HFFc6 (cell line): ENCODE results near the gene PGLYRP3. TPM values are rescaled to one million over a fixed set of nuclear protein-coding genes. Genes with fewer than 3 reads are reported as not detected.
A peak's percentile ranks its signal among the peaks of the same experiment; 100 is the strongest.

Experiments used
- DNase-seq: peaks from one replicate; pipeline ENCODE4 v3.0.0-alpha.2; 2018
- H3K27ac Mint-ChIP-seq: 2 replicates; pipeline ENCODE4 v1.8.0; 2020; ENCODE audit warnings: mild to moderate bottlenecking, mixed read lengths
- H3K27me3 Mint-ChIP-seq: 2 replicates; pipeline ENCODE4 v1.8.0; 2021; ENCODE audit warnings: mild to moderate bottlenecking, moderate library complexity, mixed read lengths; ENCODE audit not compliant: insufficient read depth
- H3K36me3 Mint-ChIP-seq: 2 replicates; pipeline ENCODE4 v1.8.0; 2021; ENCODE audit warnings: low read depth, mixed read lengths
- H3K4me1 Mint-ChIP-seq: 2 replicates; pipeline ENCODE4 v1.8.0; 2020; ENCODE audit warnings: low read depth, mixed read lengths
- H3K4me3 Mint-ChIP-seq: 2 replicates; pipeline ENCODE4 v1.8.0; 2020; ENCODE audit warnings: mild to moderate bottlenecking, moderate library complexity, mixed read lengths
- H3K9me3 Mint-ChIP-seq: 2 replicates; pipeline ENCODE4 v1.8.0; 2020; ENCODE audit warnings: mild to moderate bottlenecking, mixed read lengths
- total RNA-seq, 6 experiments: library from RNA; stranded (reverse); fragmentation: NEBNext Ultra II Directional; extraction: Animal tissue kit (Norgen Biotek cat#: 25700); gene quantifications; 2 replicates in 1 of 6; 3 replicates in 5 of 6; pipeline ENCODE4 v1.2.3, GENCODE V29; 2021
- TF ChIP-seq, protein P1 (sequence below): fragments of 200-600 bp; sonication (generic); IDR thresholded peaks from 2 replicates; pipeline ENCODE4 v1.5.0; 2021; ENCODE audit warnings: antibody characterized with exemption, mild to moderate bottlenecking

The PGLYRP3 gene
- total RNA-seq, 6 experiments from 2014 or later, result not detected

DNA sequence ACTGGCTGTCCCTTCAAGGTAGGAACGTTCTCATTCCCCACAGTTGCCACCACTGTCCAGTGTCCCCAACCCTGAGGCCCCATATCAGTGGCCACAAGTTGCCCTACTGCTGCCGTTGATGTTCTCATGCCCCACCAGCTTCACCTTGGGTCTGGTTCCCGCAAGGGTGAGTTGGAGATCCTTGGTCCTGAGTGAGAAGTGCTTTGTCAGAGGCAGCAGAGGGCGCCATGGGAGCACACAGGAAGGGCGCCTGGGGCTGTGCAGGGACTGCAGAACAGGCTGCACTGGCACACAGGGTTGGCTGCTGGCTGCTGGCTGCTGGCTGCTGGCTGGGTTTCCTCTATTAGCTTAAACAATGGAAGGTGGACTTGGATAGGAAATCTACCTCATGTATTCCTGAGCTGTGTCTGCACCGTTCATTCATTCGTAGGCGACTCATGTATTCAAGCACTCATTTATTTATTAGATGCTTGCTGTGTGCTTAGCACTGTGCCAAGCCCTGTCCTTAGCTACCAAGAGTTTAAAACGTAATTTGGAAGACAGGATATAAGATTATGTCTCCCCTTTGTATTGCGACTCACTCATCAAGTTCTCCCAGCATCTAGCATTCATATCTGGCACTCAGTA lies 42.8 kb upstream of the PGLYRP3 start:
- Mint-ChIP-seq H3K27me3 (peaks cover 35% of the 10 kb centered on the region), H3K4me3 (no peak overlapping the region), H3K36me3 (no peaks in the 10 kb centered on the region), H3K9me3 (no peaks in the 10 kb centered on the region), H3K27ac (no peak overlapping the region), H3K4me1 (no peaks in the 10 kb centered on the region)
- peak; percentile 45 for DNase-seq
- TF ChIP-seq, protein P1, sequence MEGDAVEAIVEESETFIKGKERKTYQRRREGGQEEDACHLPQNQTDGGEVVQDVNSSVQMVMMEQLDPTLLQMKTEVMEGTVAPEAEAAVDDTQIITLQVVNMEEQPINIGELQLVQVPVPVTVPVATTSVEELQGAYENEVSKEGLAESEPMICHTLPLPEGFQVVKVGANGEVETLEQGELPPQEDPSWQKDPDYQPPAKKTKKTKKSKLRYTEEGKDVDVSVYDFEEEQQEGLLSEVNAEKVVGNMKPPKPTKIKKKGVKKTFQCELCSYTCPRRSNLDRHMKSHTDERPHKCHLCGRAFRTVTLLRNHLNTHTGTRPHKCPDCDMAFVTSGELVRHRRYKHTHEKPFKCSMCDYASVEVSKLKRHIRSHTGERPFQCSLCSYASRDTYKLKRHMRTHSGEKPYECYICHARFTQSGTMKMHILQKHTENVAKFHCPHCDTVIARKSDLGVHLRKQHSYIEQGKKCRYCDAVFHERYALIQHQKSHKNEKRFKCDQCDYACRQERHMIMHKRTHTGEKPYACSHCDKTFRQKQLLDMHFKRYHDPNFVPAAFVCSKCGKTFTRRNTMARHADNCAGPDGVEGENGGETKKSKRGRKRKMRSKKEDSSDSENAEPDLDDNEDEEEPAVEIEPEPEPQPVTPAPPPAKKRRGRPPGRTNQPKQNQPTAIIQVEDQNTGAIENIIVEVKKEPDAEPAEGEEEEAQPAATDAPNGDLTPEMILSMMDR, result peak; percentile 72

- Mint-ChIP-seq H3K36me3 (no peaks in the 10 kb centered on the region), H3K4me1 (no peaks in the 10 kb centered on the region), H3K9me3 (no peaks in the 10 kb centered on the region), H3K27me3 (peaks cover 36% of the 10 kb centered on the region), H3K27ac (no peak overlapping the region), H3K4me3 (no peak overlapping the region)
- TF ChIP-seq, protein P1, result no peak
- no peak for DNase-seq
Observed at GRCh38 chr1:153354515-153355193, 41.9 kb upstream of the PGLYRP3 start.

- TF ChIP-seq, protein P1, result peak; percentile 65
- H3K9me3 Mint-ChIP-seq, result no peaks in the 10 kb centered on the region
- H3K27ac Mint-ChIP-seq, result no peak overlapping the region
Observed at GRCh38 chr1:153353226-153353947, 40.6 kb upstream of the PGLYRP3 start.

DNA sequence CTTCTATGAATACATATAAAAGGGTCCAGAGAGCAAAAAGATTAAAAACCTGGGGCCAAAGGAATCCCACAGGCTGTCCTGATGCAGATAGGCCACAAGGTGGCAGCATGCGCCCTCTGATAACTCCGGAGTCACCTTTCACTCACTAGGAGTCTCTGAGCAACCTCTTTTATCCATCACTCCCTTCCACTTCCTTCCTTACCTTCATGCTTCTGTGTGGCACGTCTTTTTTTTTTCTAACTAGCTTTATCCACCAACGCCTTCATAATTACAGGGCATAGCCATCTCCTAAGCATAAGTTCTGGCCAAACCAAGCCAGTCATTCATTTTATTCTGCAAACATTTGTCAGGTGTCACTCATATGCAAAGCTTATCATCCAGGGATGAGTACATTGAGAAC lies 39.8 kb upstream of the PGLYRP3 start:
- no peaks in the 10 kb centered on the region for H3K4me1 Mint-ChIP-seq
- H3K27ac Mint-ChIP-seq, result no peak overlapping the region
- no peak overlapping the region for H3K4me3 Mint-ChIP-seq
- TF ChIP-seq, protein P1, result peak; percentile 97
- H3K36me3 Mint-ChIP-seq, result no peaks in the 10 kb centered on the region
- H3K9me3 Mint-ChIP-seq, result no peaks in the 10 kb centered on the region
- peak; percentile 54 for DNase-seq
- peaks cover 44% of the 10 kb centered on the region for H3K27me3 Mint-ChIP-seq

More at GRCh38 chr1:153353226-153353947, 40.6 kb upstream of the PGLYRP3 start:
- no peaks in the 10 kb centered on the region for H3K36me3 Mint-ChIP-seq
- peak; percentile 3 for DNase-seq
- H3K27me3 Mint-ChIP-seq, result peaks cover 45% of the 10 kb centered on the region
- no peaks in the 10 kb centered on the region for H3K4me1 Mint-ChIP-seq
- H3K4me3 Mint-ChIP-seq, result no peak overlapping the region

- DNase-seq, result no peak
- Mint-ChIP-seq H3K27ac (no peak overlapping the region), H3K9me3 (no peaks in the 10 kb centered on the region), H3K4me3 (no peak overlapping the region), H3K36me3 (no peaks in the 10 kb centered on the region), H3K4me1 (no peaks in the 10 kb centered on the region), H3K27me3 (peaks cover 38% of the 10 kb centered on the region)
- TF ChIP-seq, protein P1, result no peak
Observed at GRCh38 chr1:153350321-153350957, 37.7 kb upstream of the PGLYRP3 start.
